H9 (cell line): Measurements from ENCODE around the gene ANO10. TPM values are rescaled to one million over a fixed set of nuclear protein-coding genes. Genes with fewer than 3 reads are reported as not detected.

ENCODE experiments used
- DNase-seq: peaks from one replicate; pipeline ENCODE4 v3.0.0-alpha.2; 2017
- H2AFZ ChIP-seq: one replicate; pipeline ENCODE4 v1.6.1; 2013; ENCODE audit warnings: mild to moderate bottlenecking, low read length, control low read depth, moderate library complexity
- H2AK5ac ChIP-seq: 2 replicates; pipeline ENCODE4 v1.6.1; 2013; ENCODE audit warnings: low read length, control low read depth, mixed read lengths; ENCODE audit not compliant: insufficient read length
- H2BK120ac ChIP-seq: one replicate; pipeline ENCODE4 v1.6.1; 2013; ENCODE audit warnings: low read depth, mild to moderate bottlenecking, low read length, control low read depth, inconsistent platforms; ENCODE audit not compliant: poor library complexity, severe bottlenecking
- H2BK12ac ChIP-seq: 2 replicates; pipeline ENCODE4 v1.6.1; 2013; ENCODE audit warnings: low read length, control low read depth, mixed read lengths, low read depth; ENCODE audit not compliant: insufficient read length
- H2BK15ac ChIP-seq: 2 replicates; pipeline ENCODE4 v1.6.1; 2013; ENCODE audit warnings: low read depth, low read length, control low read depth
- H2BK20ac ChIP-seq: one replicate; pipeline ENCODE4 v1.6.1; 2013; ENCODE audit warnings: low read depth, mild to moderate bottlenecking, low read length, control low read depth, inconsistent platforms; ENCODE audit not compliant: poor library complexity, severe bottlenecking
- H2BK5ac ChIP-seq: 2 replicates; pipeline ENCODE4 v1.6.1; 2013; ENCODE audit warnings: low read length, control low read depth, mixed read lengths; ENCODE audit not compliant: insufficient read length
- H3K14ac ChIP-seq: 2 replicates; pipeline ENCODE4 v1.6.1; 2013; ENCODE audit warnings: low read length, control low read depth; ENCODE audit not compliant: insufficient read depth
- H3K18ac ChIP-seq: 2 replicates; pipeline ENCODE4 v1.6.1; 2013; ENCODE audit warnings: low read depth, mild to moderate bottlenecking, mixed read lengths, low read length, control low read depth; ENCODE audit not compliant: insufficient read length
- H3K23ac ChIP-seq: 2 replicates; pipeline ENCODE4 v1.6.1; 2013; ENCODE audit warnings: low read length, control low read depth, mixed read lengths, low read depth; ENCODE audit not compliant: insufficient read length
- H3K23me2 ChIP-seq: 2 replicates; pipeline ENCODE4 v1.6.1; 2013; ENCODE audit warnings: low read depth, mild to moderate bottlenecking, mixed read lengths, low read length, control low read depth; ENCODE audit not compliant: insufficient read length, poor library complexity, severe bottlenecking
- H3K27ac ChIP-seq: 2 replicates; pipeline ENCODE4 v1.5.1; 2013; ENCODE audit warnings: low read length, control low read depth, mixed read lengths, low read depth; ENCODE audit not compliant: insufficient read length
- H3K27me3 ChIP-seq: 2 replicates; pipeline ENCODE4 v1.6.1; 2013; ENCODE audit warnings: low read length, control low read depth, inconsistent platforms; ENCODE audit not compliant: insufficient read depth
- H3K4ac ChIP-seq: 2 replicates; pipeline ENCODE4 v1.6.1; 2013; ENCODE audit warnings: low read depth, mild to moderate bottlenecking, control low read depth, inconsistent platforms, low read length, moderate library complexity
- H3K4me1 ChIP-seq: 2 replicates; pipeline ENCODE4 v1.6.1; 2013; ENCODE audit warnings: low read length, control low read depth, inconsistent platforms; ENCODE audit not compliant: insufficient read depth
- H3K4me2 ChIP-seq: 2 replicates; pipeline ENCODE4 v1.6.1; 2013; ENCODE audit warnings: low read length, control low read depth, mixed read lengths; ENCODE audit not compliant: insufficient read length, insufficient read depth
- H3K56ac ChIP-seq: 2 replicates; pipeline ENCODE4 v1.6.1; 2013; ENCODE audit warnings: low read depth, mild to moderate bottlenecking, mixed read lengths, low read length, control low read depth; ENCODE audit not compliant: insufficient read length
- H3K79me1 ChIP-seq: 2 replicates; pipeline ENCODE4 v1.6.1; 2013; ENCODE audit warnings: low read depth, mild to moderate bottlenecking, moderate library complexity, low read length, control low read depth, inconsistent platforms; ENCODE audit not compliant: insufficient read depth, poor library complexity, severe bottlenecking
- H3K79me2 ChIP-seq: 2 replicates; pipeline ENCODE4 v1.6.1; 2013; ENCODE audit warnings: low read length, control low read depth, inconsistent platforms; ENCODE audit not compliant: insufficient read depth
- H3K9ac ChIP-seq: 2 replicates; pipeline ENCODE4 v1.6.1; 2013; ENCODE audit warnings: low read length, control low read depth, mixed read lengths; ENCODE audit not compliant: insufficient read length; ENCODE audit errors: extremely low read depth
- H3K9me3 ChIP-seq: one replicate; pipeline ENCODE4 v1.6.1; 2013; ENCODE audit warnings: low read depth, low read length, inconsistent platforms; ENCODE audit not compliant: control insufficient read depth
- H3T11ph ChIP-seq: one replicate; pipeline ENCODE4 v1.6.1; 2013; ENCODE audit warnings: mild to moderate bottlenecking, low read length, control low read depth, inconsistent platforms
- H4K20me1 ChIP-seq: one replicate; pipeline ENCODE4 v1.6.1; 2013; ENCODE audit not compliant: control insufficient read depth, insufficient read length, insufficient read depth
- H4K5ac ChIP-seq: 2 replicates; pipeline ENCODE4 v1.6.1; 2013; ENCODE audit warnings: low read depth, mild to moderate bottlenecking, mixed read lengths, low read length, control low read depth; ENCODE audit not compliant: insufficient read length
- H4K8ac ChIP-seq: replicated peaks from 2 replicates; pipeline ENCODE4 v1.6.1; 2013; ENCODE audit warnings: low read length, control low read depth, mixed read lengths, low read depth; ENCODE audit not compliant: insufficient read length
- H4K91ac ChIP-seq: 2 replicates; pipeline ENCODE4 v1.6.1; 2013; ENCODE audit warnings: low read depth, mild to moderate bottlenecking, moderate library complexity, mixed read lengths, low read length, control low read depth; ENCODE audit not compliant: insufficient read length
- H3K27ac Mint-ChIP-seq, 3 experiments: 2 replicates in 2 of 3; 3 replicates in 1 of 3; pipeline ENCODE4 v1.8.0; 2020 to 2021; ENCODE audit warnings: mixed read lengths in 3 of 3, mild to moderate bottlenecking in 1 of 3, moderate library complexity in 1 of 3
- H3K27me3 Mint-ChIP-seq: 2 replicates; pipeline ENCODE4 v1.8.0; 2021; ENCODE audit warnings: low read depth, mild to moderate bottlenecking, moderate library complexity, mixed read lengths
- H3K36me3 Mint-ChIP-seq, 3 experiments: 2 replicates in 2 of 3; 3 replicates in 1 of 3; pipeline ENCODE4 v1.8.0; 2020 to 2021; ENCODE audit warnings: low read depth in 3 of 3, mixed read lengths in 3 of 3; ENCODE audit not compliant: insufficient read depth in 1 of 3
- H3K4me1 Mint-ChIP-seq, 2 experiments: 2 replicates each; pipeline ENCODE4 v1.8.0; 2020; ENCODE audit warnings: mixed read lengths in 2 of 2
- H3K4me3 Mint-ChIP-seq, 2 experiments: 2 replicates in 1 of 2; 3 replicates in 1 of 2; pipeline ENCODE4 v1.8.0; 2020 to 2021; ENCODE audit warnings: mild to moderate bottlenecking in 2 of 2, mixed read lengths in 2 of 2, moderate library complexity in 1 of 2
- H3K9me3 Mint-ChIP-seq, 2 experiments: 2 replicates in 1 of 2; 3 replicates in 1 of 2; pipeline ENCODE4 v1.8.0; 2020; ENCODE audit warnings: mild to moderate bottlenecking in 2 of 2, mixed read lengths in 2 of 2, moderate library complexity in 1 of 2
- CTCF ChIP-seq: fragments of 200-600 bp; sonication (generic); conservative IDR thresholded peaks from 3 replicates; pipeline ENCODE4 v1.8.0; 2021; ENCODE audit warnings: antibody characterized with exemption, mild to moderate bottlenecking
- WGBS: extraction: QIAGEN DNeasy Blood & Tissue Kit; methylation state at CpG from one replicate; pipeline ENCODE4 v1.1.7; 2013; ENCODE audit warnings: missing lambda C conversion rate, low lambda C conversion rate, mixed read lengths; ENCODE audit not compliant: insufficient read length; ENCODE audit errors: extremely low coverage; 5-methylcytosine and 5-hydroxymethylcytosine counted together
- total RNA-seq: library from RNA; stranded (reverse); gene quantifications from 2 replicates; pipeline ENCODE4 v1.2.1, GENCODE V29; 2021

ANO10 gene
- total RNA-seq, 1 experiment from 2014 or later: 38.7 TPM

GRCh38 chr3:43406643-43407023 lies 215.2 kb downstream of the ANO10 start:
- H3K4me2 ChIP-seq: no peak overlapping the region
- no peak overlapping the region for H4K5ac ChIP-seq
- H3K9me3 ChIP-seq: no peaks in the 10 kb centered on the region
- H3K4me1 ChIP-seq: no peaks in the 10 kb centered on the region
- no peak overlapping the region for H3K4ac ChIP-seq
- no peak overlapping the region for H2BK5ac ChIP-seq
- H3K56ac ChIP-seq: no peak overlapping the region
- H3K27ac ChIP-seq: no peak overlapping the region
- no peaks in the 10 kb centered on the region for H4K20me1 ChIP-seq
- no peak overlapping the region for H4K91ac ChIP-seq
- H3K14ac ChIP-seq: no peak overlapping the region
- no peaks in the 10 kb centered on the region for H3K79me2 ChIP-seq
- no peak overlapping the region for H2AFZ ChIP-seq
- no peaks in the 10 kb centered on the region for H3K9me3 Mint-ChIP-seq
- H3K9ac ChIP-seq: no peak overlapping the region
- H3T11ph ChIP-seq: no peak overlapping the region
- H2BK120ac ChIP-seq: no peak overlapping the region
- H3K23ac ChIP-seq: no peak overlapping the region
- no peak overlapping the region for H3K18ac ChIP-seq
- no peak overlapping the region for H3K4me3 Mint-ChIP-seq
- H3K23me2 ChIP-seq: no peaks in the 10 kb centered on the region
- H3K4me1 Mint-ChIP-seq: 0 out of 4 replicates have a peak, but pooled peaks cover 0 to 4% of the 10 kb centered on the region in 2 experiments
- H3K27me3 Mint-ChIP-seq: no peaks in the 10 kb centered on the region
- H3K27me3 ChIP-seq: no peaks in the 10 kb centered on the region
- H3K79me1 ChIP-seq: no peaks in the 10 kb centered on the region
- no CpG with 5 or more reads among the region's 4 CpGs for whole genome bisulfite sequencing
- no peak overlapping the region for H2BK12ac ChIP-seq
- no peak overlapping the region for H2AK5ac ChIP-seq
- H3K27ac Mint-ChIP-seq: no peak overlapping the region
- no peak overlapping the region for H4K8ac ChIP-seq
- no peaks in the 10 kb centered on the region; a peak in 1 of 7 replicates for H3K36me3 Mint-ChIP-seq
- H2BK15ac ChIP-seq: no peak overlapping the region
- DNase-seq: no peak
- no peak overlapping the region for H2BK20ac ChIP-seq
- TF ChIP-seq CTCF: no peak
